ENCODE measurements around the gene MAPKAP1. TPM values are rescaled to one million over a fixed set of nuclear protein-coding genes. Genes with fewer than 3 reads are reported as not detected.

Gene MAPKAP1
- polyA plus RNA-seq (2013, experiment 1 of 2; ENCODE audit: insufficient read length), result 120 TPM
- 122 TPM for polyA plus RNA-seq (2013, experiment 2 of 2; ENCODE audit: insufficient read length)

- DNase-seq, result peak; percentile 97
These were observed at the start of gene MAPKAP1 for GRCh38 chr9:125706651-125707471. MAPKAP1 (minus strand) TSS chr9:125707208; CDS start chr9:125672574, 34,634 bp downstream.

GRCh38 chr9:125756518-125756917 lies 49.5 kb upstream of the MAPKAP1 start:
- no peak for DNase-seq

GRCh38 chr9:125755340-125755739 lies 48.3 kb upstream of the MAPKAP1 start:
- no peak for DNase-seq

DNA sequence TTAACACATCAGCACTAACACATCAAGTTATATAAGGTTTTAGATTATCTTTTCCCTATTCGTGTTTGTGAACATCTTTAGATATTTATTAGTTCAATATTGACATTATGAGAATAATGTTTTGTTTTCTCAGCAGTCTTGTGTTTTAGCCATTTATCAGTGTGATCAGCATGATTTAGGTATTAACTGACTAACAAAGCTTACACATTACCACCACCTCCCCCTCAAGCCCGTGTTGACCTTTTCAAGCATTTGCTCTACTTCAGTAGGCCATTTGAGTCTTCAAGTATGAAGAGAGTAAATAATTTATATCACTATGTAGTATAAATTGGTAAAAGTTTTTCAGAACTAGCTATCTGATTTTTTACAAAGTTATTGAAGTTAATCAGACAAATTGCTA lies 47.1 kb upstream of the MAPKAP1 start:
- no peak for DNase-seq

- DNase-seq, result no peak
These were observed 45.1 kb upstream of the MAPKAP1 start for GRCh38 chr9:125752070-125752628.

- no peak for DNase-seq
These were observed 43.6 kb upstream of the MAPKAP1 start for GRCh38 chr9:125750627-125751011.

DNA sequence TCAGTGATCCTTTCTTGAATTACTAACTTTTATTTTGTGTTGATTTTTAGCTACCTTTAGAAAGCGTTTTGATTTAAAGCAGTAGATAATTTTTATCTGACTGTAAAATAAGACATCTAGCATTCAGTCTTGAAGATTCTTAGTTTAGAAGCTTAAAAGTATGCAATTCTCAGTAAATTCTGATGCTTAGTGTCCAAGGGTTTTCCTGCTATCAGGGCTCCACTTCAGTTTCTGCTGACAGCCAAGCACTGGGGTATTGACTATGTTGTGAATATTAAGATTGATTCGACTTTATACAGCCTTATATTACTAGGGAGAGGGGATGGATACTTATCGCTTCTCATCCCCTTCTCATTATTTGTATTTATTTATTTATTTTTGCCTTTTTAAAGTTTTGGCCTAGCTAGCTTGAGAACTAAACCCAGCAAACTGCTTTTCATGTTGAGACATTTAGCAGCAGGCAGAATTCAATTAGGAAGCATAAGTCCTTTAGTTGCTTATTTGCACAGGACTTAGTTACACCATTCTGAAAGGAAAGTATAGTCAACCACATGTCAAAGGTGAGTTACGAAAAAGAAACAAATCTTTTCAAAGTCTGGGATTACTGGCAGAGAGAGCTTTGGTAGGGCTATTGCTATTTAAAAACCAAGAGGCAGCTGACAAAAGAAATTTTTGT lies 43.1 kb upstream of the MAPKAP1 start:
- no peak for DNase-seq

- no peak for DNase-seq
These were observed 42.4 kb upstream of the MAPKAP1 start for GRCh38 chr9:125749287-125749935.

- DNase-seq, result no peak
These were observed 41.6 kb upstream of the MAPKAP1 start for GRCh38 chr9:125748446-125749099.

GRCh38 chr9:125747765-125748445 lies 40.9 kb upstream of the MAPKAP1 start:
- peak; percentile 27 for DNase-seq

GRCh38 chr9:125747053-125747764 lies 40.2 kb upstream of the MAPKAP1 start, which contains the start of gene PBX3:
PBX3 (plus strand) TSS chr9:125747373.
- peak; percentile 60 for DNase-seq

DNA sequence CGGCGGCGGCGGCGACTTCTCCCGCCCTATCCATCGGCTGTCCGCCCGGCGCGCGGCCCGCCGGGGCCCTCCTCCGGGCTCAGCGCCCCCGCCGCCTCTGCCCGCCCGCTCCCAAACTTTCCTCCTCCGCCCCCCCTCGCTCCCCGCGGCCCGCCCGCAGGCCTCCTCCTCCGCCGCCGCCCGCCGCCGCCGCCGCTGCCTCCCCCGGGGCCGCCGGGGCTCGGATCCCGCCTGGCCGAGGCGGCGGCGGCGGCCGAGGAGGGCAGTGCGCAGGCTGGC lies 39.7 kb upstream of the MAPKAP1 start:
- DNase-seq, result no peak

DNA sequence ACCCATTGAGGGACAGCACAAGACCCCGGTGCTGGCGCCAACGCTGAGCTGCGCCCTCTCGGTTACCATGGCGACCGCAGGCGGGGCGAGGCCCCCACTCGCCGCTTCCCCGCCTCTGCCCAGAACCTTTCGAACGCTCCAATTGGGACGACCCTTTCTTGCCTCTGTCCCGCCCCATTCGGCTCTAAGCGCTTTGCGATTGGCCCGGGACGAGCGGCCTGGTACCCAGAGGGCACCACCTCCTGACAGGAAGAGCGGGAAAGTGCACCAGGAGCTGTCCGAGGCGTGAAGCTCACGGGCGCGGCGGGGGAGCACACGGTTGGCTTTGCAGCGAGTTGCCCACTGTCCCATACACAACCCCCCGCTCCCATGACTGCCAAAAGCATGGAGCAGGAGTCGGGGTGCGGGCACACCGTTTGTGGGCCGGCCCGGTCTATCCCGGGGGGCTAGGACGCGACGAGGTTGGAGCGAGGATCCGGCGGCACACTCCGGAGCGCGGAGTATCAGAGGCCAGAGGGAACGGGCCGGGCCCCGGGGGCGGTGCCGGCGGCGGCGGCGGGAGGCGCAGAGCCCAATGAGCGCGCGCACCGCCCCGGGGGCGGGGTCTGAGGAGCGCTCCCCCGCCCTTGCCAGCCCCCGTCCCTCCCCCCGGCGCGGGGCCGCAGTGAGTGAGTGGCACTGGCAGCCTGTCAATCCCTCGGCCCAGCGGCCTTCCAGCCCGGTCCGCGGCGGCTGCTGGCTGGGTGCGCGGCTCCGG lies 39.2 kb upstream of the MAPKAP1 start:
- DNase-seq, result peak; percentile 95

GRCh38 chr9:125745682-125746016 lies 38.6 kb upstream of the MAPKAP1 start:
- no peak for DNase-seq

DNA sequence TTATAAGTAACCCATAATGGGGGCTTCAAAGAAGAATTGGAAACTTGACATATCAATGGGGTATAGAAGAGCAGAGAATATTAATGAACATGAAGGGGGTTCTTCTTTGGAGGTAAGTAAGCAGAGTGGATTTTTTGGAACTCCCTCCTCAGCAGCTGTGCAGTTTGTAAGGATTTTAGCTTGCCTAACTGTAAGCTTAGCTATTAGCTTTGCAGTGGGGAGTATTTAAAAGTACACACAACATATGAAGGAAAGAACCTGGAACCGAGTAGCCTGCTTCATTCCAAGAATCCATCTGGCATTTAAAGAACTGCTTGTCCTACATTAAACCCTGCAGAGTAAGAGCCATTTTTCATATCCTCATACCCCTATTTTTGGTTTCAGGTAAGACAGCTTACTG lies 38.0 kb upstream of the MAPKAP1 start:
- DNase-seq, result no peak

- DNase-seq, result peak; percentile 89
These were observed 37.6 kb upstream of the MAPKAP1 start for GRCh38 chr9:125744616-125745015.

- peak; percentile 67 for DNase-seq
These were observed 36.8 kb upstream of the MAPKAP1 start for GRCh38 chr9:125743682-125744428.

DNA sequence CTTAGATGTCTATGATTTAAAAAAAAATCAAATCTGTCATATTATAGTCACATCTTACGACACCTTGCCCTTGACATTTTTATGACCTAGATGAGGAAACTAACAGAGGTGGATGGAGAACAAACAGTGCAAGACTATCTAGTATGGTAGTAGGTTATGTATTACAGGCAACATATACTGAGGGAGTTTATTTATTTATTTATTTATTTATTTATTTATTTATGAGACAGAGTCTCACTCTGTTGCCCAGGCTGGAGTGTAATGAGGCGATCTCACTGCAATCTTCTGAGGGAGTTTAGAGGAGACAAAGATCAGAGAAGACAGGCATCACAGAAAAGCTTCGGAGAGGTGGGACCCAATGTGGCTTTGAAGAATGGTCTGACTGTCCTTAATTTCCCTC lies 35.6 kb upstream of the MAPKAP1 start:
- no peak for DNase-seq

DNA sequence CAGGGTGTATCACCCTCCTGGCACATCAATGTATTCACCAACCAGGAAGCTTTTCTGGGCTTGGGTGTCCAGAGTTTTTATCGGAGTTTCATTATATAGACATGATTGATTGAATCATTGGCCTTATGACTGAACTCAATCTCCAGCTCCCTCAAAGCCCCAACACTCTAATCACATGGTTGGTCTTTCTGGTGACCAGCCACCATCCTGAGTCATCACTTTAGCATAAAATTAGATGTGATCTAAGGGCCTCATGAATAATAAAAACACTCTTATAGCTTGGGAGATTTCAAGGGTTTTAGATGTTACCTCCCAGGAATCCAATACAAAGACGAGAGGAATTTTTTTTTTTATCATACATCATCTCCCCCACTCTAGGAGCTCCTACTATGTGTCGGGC lies 32.4 kb upstream of the MAPKAP1 start:
- DNase-seq, result peak; percentile 50

GRCh38 chr9:125732562-125732961 lies 25.6 kb upstream of the MAPKAP1 start:
- DNase-seq, result peak; percentile 21
